RWPE2 (cell line): Measurements from ENCODE around the gene PON2.

Experiments
- ATAC-seq: fragments of 200-7000 bp; cut with Tn5 transposase; 3 replicates; pipeline ENCODE4 v1.9.1; 2021; ENCODE audit warnings: low read depth
- DNase-seq: peaks from one replicate; pipeline ENCODE4 v3.0.0-alpha.2; 2020; ENCODE audit warnings: low spot score
- H3K27ac ChIP-seq: fragments of 450-650 bp; 2 replicates; pipeline ENCODE4 v1.5.1; 2017; ENCODE audit warnings: mild to moderate bottlenecking; ENCODE audit not compliant: poor library complexity, severe bottlenecking
- H3K27me3 ChIP-seq: fragments of 250-450 bp; sonication (Bioruptor Pico); 2 replicates; pipeline ENCODE4 v1.5.1; 2021; ENCODE audit warnings: mild to moderate bottlenecking, moderate library complexity; ENCODE audit not compliant: insufficient read depth, poor library complexity, severe bottlenecking
- H3K36me3 ChIP-seq: fragments of 250-450 bp; sonication (Bioruptor Pico); 2 replicates; pipeline ENCODE4 v1.5.1; 2020; ENCODE audit warnings: low read depth, mild to moderate bottlenecking, moderate library complexity
- H3K4me1 ChIP-seq: fragments of 250-450 bp; sonication (Bioruptor Pico); 2 replicates; pipeline ENCODE4 v1.5.1; 2021; ENCODE audit warnings: mild to moderate bottlenecking, moderate library complexity; ENCODE audit not compliant: insufficient read depth, poor library complexity, severe bottlenecking
- H3K4me3 ChIP-seq: fragments of 250-450 bp; sonication (Bioruptor Pico); 2 replicates; pipeline ENCODE4 v1.5.1; 2021; ENCODE audit warnings: mild to moderate bottlenecking, moderate library complexity; ENCODE audit not compliant: severe bottlenecking
- H3K9me3 ChIP-seq: fragments of 250-450 bp; sonication (Bioruptor Pico); 2 replicates; pipeline ENCODE4 v1.5.1; 2021; ENCODE audit warnings: mild to moderate bottlenecking, moderate library complexity; ENCODE audit not compliant: severe bottlenecking
- CTCF ChIP-seq: fragments of 450-650 bp; IDR thresholded peaks from one replicate; pipeline ENCODE4 v1.5.1; 2017; ENCODE audit warnings: mild to moderate bottlenecking, moderate library complexity; ENCODE audit not compliant: poor library complexity, severe bottlenecking

Gene PON2

DNA sequence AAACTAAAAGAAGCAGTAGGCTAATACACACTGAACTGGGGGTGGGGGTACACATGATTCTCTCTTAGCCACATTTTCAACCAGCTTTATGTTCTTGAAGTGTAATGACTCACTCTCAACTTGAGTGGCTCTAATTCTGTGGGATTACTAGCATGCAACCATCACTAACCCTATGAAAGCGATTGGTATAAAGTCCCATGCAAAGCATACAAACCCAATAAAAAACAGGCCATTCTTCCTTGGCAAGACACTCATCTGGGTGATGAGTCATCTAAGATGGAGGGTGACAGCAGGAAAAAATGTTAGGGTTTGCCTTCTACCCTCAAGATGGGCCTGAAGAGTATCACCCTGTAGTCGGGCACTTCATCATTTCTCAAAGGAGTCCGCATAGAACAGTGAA, 23.8 kb downstream of the PON2 start:
- Histone ChIP-seq H3K4me1 (no peaks in the 10 kb centered on the region), H3K4me3 (no peak overlapping the region), H3K27ac (no peak overlapping the region), H3K27me3 (no peaks in the 10 kb centered on the region), H3K9me3 (no peaks in the 10 kb centered on the region), H3K36me3 (peaks cover 43% of the 10 kb centered on the region)
- TF ChIP-seq CTCF, result no peak
- ATAC-seq, result no peak
- no peak for DNase-seq

DNA sequence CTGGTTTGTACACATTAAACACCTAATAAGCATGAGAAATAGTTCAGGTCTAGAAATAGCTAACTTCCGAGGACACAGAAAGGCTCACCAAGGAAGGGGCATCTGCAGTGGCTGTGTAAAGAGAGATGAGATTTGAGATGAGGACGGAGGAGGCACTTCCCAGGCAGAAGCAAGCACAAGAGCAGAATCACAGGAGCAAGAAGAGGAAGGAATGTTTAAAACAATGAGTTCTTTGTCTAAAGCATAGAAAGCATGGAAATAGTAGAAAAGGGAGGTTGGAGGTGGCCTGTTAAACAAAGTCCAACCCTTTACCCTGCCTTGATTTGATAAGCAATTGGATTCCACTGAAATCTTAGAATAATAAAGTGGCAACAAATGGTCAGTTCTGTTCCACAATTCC, 27.1 kb downstream of the PON2 start:
- no peak for TF ChIP-seq CTCF
- Histone ChIP-seq H3K4me1 (no peaks in the 10 kb centered on the region), H3K27ac (no peak overlapping the region), H3K4me3 (no peak overlapping the region), H3K9me3 (no peaks in the 10 kb centered on the region), H3K36me3 (peaks cover 45% of the 10 kb centered on the region), H3K27me3 (no peaks in the 10 kb centered on the region)
- no peak for ATAC-seq
- DNase-seq, result no peak

- H3K36me3 ChIP-seq, result peaks cover 30% of the 10 kb centered on the region
- H3K4me3 ChIP-seq, result no peak overlapping the region
- no peaks in the 10 kb centered on the region for H3K4me1 ChIP-seq
- no peak overlapping the region for H3K27ac ChIP-seq
- no peaks in the 10 kb centered on the region for H3K27me3 ChIP-seq
- no peaks in the 10 kb centered on the region for H3K9me3 ChIP-seq
- no peak for TF ChIP-seq CTCF
- ATAC-seq, result no peak
- DNase-seq, result no peak
These were observed 29.0 kb downstream of the PON2 start for GRCh38 chr7:95405800-95406199.

GRCh38 chr7:95405208-95405607, 29.6 kb downstream of the PON2 start:
- Histone ChIP-seq H3K36me3 (peaks cover 27% of the 10 kb centered on the region), H3K9me3 (no peaks in the 10 kb centered on the region), H3K27ac (no peak overlapping the region), H3K4me3 (no peak overlapping the region), H3K27me3 (no peaks in the 10 kb centered on the region), H3K4me1 (no peaks in the 10 kb centered on the region)
- ATAC-seq (no peak), DNase-seq (no peak)
- no peak for TF ChIP-seq CTCF

DNA sequence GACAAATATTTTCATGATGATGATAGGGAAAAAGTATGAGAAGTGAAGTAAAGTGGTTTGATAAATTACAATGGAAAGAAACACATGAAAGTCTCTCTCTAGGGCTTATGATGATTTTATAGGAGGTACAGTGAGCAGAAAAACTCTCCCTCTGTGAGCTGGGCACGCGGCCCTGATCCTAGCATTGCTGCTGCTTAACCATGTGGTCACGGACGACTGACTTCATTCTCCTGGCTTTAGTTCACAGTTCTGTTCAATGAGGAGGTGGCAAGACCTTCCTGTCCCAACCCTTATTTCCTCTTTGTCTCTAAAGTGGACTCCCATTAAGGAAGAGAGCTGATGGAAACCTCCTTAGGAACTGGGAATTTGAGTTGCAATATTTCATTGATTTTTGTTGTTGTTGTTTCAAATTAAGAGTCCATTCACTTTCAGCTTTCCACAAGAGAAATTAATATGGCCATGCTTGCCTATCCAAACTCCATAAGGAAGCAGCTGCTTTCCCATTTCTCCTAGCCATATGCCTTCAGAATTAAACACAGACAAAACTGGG, 30.4 kb downstream of the PON2 start:
- no peak for ATAC-seq
- peaks cover 22% of the 10 kb centered on the region; the same call in 1 of the 2 replicates for H3K36me3 ChIP-seq
- no peak for DNase-seq
- no peak for TF ChIP-seq CTCF
- H3K27me3 ChIP-seq, result no peaks in the 10 kb centered on the region
- H3K4me1 ChIP-seq, result no peaks in the 10 kb centered on the region
- H3K27ac ChIP-seq, result no peak overlapping the region
- H3K4me3 ChIP-seq, result no peak overlapping the region
- H3K9me3 ChIP-seq, result no peaks in the 10 kb centered on the region
